ENCODE measurements around the gene USP12.

The USP12 gene

DNA sequence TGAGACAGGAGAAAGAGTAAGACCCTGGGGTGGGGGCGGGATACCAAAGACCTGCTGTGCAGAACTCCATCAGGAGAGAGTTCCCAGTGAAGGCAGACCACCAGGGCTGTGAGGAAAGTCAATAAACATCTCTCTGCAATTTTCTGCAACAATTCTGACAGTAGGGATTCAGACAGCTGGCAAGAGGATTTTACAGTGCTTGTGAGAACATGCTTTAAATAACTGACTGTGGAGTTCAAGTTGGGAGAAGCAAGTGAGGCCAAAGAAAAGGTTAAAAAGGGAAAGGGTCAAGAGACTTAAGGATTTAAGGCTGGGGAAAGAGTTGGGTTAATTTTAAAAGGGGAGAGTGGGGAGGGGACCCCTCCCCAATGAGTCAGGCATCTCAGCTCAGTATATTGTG, 98.4 kb downstream of the USP12 start:
- TF ChIP-seq TAF1 (IDR thresholded peaks at IDR 0.05; ENCODE audit: borderline replicate concordance, insufficient read depth, low read length) (no peak), REST (IDR thresholded peaks at IDR 0.05; ENCODE audit: insufficient read depth in 1 of 2, low read depth in 2 of 2, low read length in 2 of 2) (no peak), POLR2AphosphoS5 (IDR thresholded peaks at IDR 0.05; ENCODE audit: low read depth, low read length) (no peak), SIN3A (IDR thresholded peaks at IDR 0.05; ENCODE audit: borderline replicate concordance, insufficient read depth, low read length) (no peak), FOXP2 (optimal IDR thresholded peaks at IDR 0.05; ENCODE audit: borderline replicate concordance, extremely low read depth, extremely low read length, insufficient read depth) (no peak)

DNA sequence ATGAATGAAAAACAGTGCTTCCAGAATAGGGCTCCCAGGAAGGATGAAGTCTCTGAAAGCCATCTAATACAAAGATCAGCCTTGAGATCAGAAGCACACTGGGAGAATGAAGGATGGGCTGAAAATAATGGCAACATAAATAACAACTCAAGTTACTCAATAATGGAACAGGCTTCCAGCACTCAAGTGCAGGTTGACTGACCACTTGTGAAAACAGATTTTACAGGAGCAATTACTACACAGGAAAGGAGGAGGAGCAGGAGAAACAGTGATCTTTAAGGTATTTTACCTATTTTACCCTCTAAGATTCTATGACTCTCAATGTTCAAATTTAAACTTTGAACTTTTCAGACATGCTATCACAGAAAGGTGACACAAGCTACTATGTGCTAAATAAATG, 106.0 kb downstream of the USP12 start:
- no peak for TF ChIP-seq SIN3A (IDR thresholded peaks at IDR 0.05; ENCODE audit: borderline replicate concordance, insufficient read depth, low read length)
- no peak for TF ChIP-seq TAF1 (IDR thresholded peaks at IDR 0.05; ENCODE audit: borderline replicate concordance, insufficient read depth, low read length)
- TF ChIP-seq FOXP2 (optimal IDR thresholded peaks at IDR 0.05; ENCODE audit: borderline replicate concordance, extremely low read depth, extremely low read length, insufficient read depth) = no peak
- no peak for TF ChIP-seq REST (IDR thresholded peaks at IDR 0.05; ENCODE audit: insufficient read depth in 1 of 2, low read depth in 2 of 2, low read length in 2 of 2)
- no peak for TF ChIP-seq POLR2AphosphoS5 (IDR thresholded peaks at IDR 0.05; ENCODE audit: low read depth, low read length)

- TF ChIP-seq REST (IDR thresholded peaks at IDR 0.05; ENCODE audit: insufficient read depth in 1 of 2, low read depth in 2 of 2, low read length in 2 of 2) (no peak), FOXP2 (optimal IDR thresholded peaks at IDR 0.05; ENCODE audit: borderline replicate concordance, extremely low read depth, extremely low read length, insufficient read depth) (no peak)
These were observed 107.2 kb downstream of the USP12 start for GRCh38 chr13:27064252-27064995.

- TF ChIP-seq TAF1 (IDR thresholded peaks at IDR 0.05; ENCODE audit: borderline replicate concordance, insufficient read depth, low read length) (no peak), FOXP2 (optimal IDR thresholded peaks at IDR 0.05; ENCODE audit: borderline replicate concordance, extremely low read depth, extremely low read length, insufficient read depth) (no peak), REST (IDR thresholded peaks at IDR 0.05; ENCODE audit: insufficient read depth in 1 of 2, low read depth in 2 of 2, low read length in 2 of 2) (no peak), POLR2AphosphoS5 (IDR thresholded peaks at IDR 0.05; ENCODE audit: low read depth, low read length) (no peak), SIN3A (IDR thresholded peaks at IDR 0.05; ENCODE audit: borderline replicate concordance, insufficient read depth, low read length) (no peak)
These were observed 113.8 kb downstream of the USP12 start for GRCh38 chr13:27057817-27058216.

GRCh38 chr13:27055526-27055925, 116.1 kb downstream of the USP12 start:
- TF ChIP-seq POLR2AphosphoS5 (IDR thresholded peaks at IDR 0.05; ENCODE audit: low read depth, low read length) (no peak), SIN3A (IDR thresholded peaks at IDR 0.05; ENCODE audit: borderline replicate concordance, insufficient read depth, low read length) (no peak), REST (IDR thresholded peaks at IDR 0.05; ENCODE audit: insufficient read depth in 1 of 2, low read depth in 2 of 2, low read length in 2 of 2) (no peak), TAF1 (IDR thresholded peaks at IDR 0.05; ENCODE audit: borderline replicate concordance, insufficient read depth, low read length) (no peak), FOXP2 (optimal IDR thresholded peaks at IDR 0.05; ENCODE audit: borderline replicate concordance, extremely low read depth, extremely low read length, insufficient read depth) (no peak)
